Activated CD4-positive, alpha-beta memory T cell treated with anti-CD3 and anti-CD28 coated beads, Interleukin-2, amount 10 ng/mL, durations not matched to agents 7 days and 5 days (primary cell): Measurements from ENCODE around the gene KCTD19. TPM values are rescaled to one million over a fixed set of nuclear protein-coding genes. Genes with fewer than 3 reads are reported as not detected.

Experiments
- CTCF ChIA-PET: fragments of 350-600 bp; sonication (Branson Sonifier 250); formaldehyde crosslinking; loops from one replicate; lab custom pipeline; 2021; ENCODE audit warnings: antibody characterized with exemption, inconsistent platforms; lab: Charles Lee
- POLR2A ChIA-PET: fragments of 350-600 bp; sonication (Branson Sonifier 250); formaldehyde crosslinking; loops from one replicate; lab custom pipeline; 2021; ENCODE audit warnings: antibody characterized with exemption; lab: Charles Lee
- DNase-seq: peaks from one replicate; pipeline ENCODE4 v3.0.0-alpha.2; 2020
- H3K27ac Mint-ChIP-seq: one replicate; pipeline ENCODE4 v1.8.0; 2021; ENCODE audit warnings: mild to moderate bottlenecking, mixed read lengths
- H3K27me3 Mint-ChIP-seq: one replicate; pipeline ENCODE4 v1.8.0; 2021; ENCODE audit warnings: mixed read lengths
- H3K36me3 Mint-ChIP-seq: one replicate; pipeline ENCODE4 v1.8.0; 2021; ENCODE audit warnings: low read depth, mixed read lengths
- H3K4me1 Mint-ChIP-seq: one replicate; pipeline ENCODE4 v1.8.0; 2021; ENCODE audit warnings: mixed read lengths
- H3K4me3 Mint-ChIP-seq: one replicate; pipeline ENCODE4 v1.8.0; 2021; ENCODE audit warnings: mild to moderate bottlenecking, mixed read lengths
- H3K9me3 Mint-ChIP-seq: one replicate; pipeline ENCODE4 v1.8.0; 2021; ENCODE audit warnings: mixed read lengths
- total RNA-seq, 2 experiments: library from RNA; stranded (reverse); gene quantifications; one replicate each; pipeline ENCODE4 v1.2.3, GENCODE V29; 2021

The KCTD19 gene
- total RNA-seq, 2 experiments from 2014 or later, result 0.20 to 0.48 TPM

DNA sequence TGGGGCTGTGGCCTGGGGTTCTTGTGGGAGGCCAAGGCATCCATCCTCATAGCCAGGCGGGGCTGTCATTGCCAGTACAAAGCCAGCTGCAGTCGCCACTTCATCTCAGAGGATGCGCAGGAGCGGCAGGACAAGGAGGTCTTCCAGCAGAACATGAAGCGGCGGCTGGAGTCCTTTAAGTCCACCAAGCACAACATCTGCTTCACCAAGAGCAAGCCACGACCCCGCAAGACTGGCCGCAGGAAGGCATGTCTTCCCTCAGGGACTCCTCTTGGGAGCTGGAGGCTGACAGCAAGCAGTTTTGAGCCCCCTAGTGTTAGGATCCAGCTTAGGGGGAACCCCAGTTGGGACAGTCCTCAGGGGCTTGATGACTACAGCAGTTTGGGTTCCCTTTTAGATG lies 62.3 kb downstream of the KCTD19 start:
- Mint-ChIP-seq H3K27me3 (peaks cover 9% of the 10 kb centered on the region), H3K36me3 (no peaks in the 10 kb centered on the region), H3K4me1 (no peaks in the 10 kb centered on the region), H3K27ac (no peak overlapping the region), H3K4me3 (no peak overlapping the region), H3K9me3 (no peaks in the 10 kb centered on the region)
- POLR2A ChIA-PET, result interaction anchor here (0.7 to 1.8 kb wide), 2 partner anchors 16 to 37 kb away, joined by 3 to 6 read pairs; partner anchors contain the start of genes FHOD1, SLC9A5 and TMEM208
- CTCF ChIA-PET, result interaction anchor here (0.6 to 1.3 kb wide), 4 partner anchors 14 to 306 kb away, joined by 3 read pairs; no protein-coding TSS in a partner anchor
- no peak for DNase-seq

DNA sequence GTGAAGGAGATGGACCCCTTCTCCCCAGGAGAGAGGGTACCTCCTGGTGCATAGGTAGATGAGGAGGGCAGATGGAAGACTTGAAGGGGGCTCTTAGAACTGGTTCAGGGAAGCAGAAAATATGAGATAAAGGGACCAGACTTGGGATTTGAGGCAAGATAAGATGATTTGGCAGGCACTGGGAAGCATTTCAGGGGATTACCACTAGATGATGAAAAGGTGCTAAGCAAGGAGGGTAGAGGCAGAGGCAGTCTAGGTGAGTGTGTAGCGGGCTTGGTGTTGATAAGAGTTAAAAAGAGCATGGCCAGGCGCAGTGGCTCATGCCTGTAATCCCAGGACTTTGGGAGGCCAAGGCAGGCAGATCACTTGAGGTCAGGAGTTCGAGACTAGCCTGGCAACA lies 63.3 kb downstream of the KCTD19 start:
- H3K27me3 Mint-ChIP-seq, result peaks cover 9% of the 10 kb centered on the region
- H3K36me3 Mint-ChIP-seq, result no peaks in the 10 kb centered on the region
- ChIA-PET CTCF (no interaction called here), POLR2A (interaction anchor here (1.8 kb wide), 1 partner anchor 15 kb away, joined by 6 read pairs; the partner anchor contains the start of genes FHOD1 and SLC9A5)
- no peaks in the 10 kb centered on the region for H3K9me3 Mint-ChIP-seq
- no peak overlapping the region for H3K27ac Mint-ChIP-seq
- DNase-seq, result no peak
- H3K4me3 Mint-ChIP-seq, result no peak overlapping the region
- H3K4me1 Mint-ChIP-seq, result no peaks in the 10 kb centered on the region

DNA sequence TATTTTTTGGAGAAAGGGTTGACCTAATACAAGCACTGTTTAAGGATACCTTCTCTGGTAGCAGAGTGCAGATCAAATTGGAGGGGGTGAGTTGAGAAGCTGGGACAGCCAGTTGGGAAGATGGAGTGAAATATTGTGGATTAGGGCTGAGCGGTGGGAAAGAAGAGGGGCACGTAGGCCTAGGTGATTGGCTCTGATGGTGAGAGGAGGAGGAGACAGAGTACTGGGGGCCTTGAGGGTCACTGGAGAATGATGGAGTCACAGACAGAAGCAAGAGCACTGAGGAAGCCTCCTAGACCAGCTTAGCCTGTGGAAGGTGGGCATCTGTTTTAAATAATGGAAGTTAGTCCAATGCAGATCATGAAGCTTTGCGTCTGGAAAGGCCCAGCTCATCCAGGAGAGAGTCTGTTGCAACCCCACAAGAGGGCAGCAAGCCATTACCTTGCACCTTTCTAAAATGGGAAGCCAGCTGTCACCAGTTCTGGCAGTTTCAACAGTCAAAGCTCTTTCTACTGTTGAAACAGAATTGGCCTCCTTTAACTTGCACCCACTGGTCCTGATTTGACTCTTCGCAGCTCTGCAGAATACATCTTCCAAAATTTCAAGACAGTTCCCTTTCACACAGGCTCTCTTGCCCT lies 66.0 kb downstream of the KCTD19 start:
- H3K4me3 Mint-ChIP-seq, result no peak overlapping the region
- no peaks in the 10 kb centered on the region for H3K9me3 Mint-ChIP-seq
- no peak overlapping the region for H3K27ac Mint-ChIP-seq
- peak; percentile 46 for DNase-seq
- ChIA-PET CTCF (interaction anchor here (0.6 to 1.9 kb wide), 23 partner anchors 11 to 313 kb away, joined by 3 to 16 read pairs (median 4); partner anchors contain the start of genes ATP6V0D1 and SLC9A5), POLR2A (interaction anchor here (0.7 to 1.8 kb wide), 3 partner anchors 11 to 51 kb away, joined by 3 to 6 read pairs (median 5); partner anchors contain the start of genes FHOD1 and SLC9A5)
- H3K27me3 Mint-ChIP-seq, result peaks cover 9% of the 10 kb centered on the region
- no peaks in the 10 kb centered on the region for H3K36me3 Mint-ChIP-seq
- no peaks in the 10 kb centered on the region for H3K4me1 Mint-ChIP-seq

DNA sequence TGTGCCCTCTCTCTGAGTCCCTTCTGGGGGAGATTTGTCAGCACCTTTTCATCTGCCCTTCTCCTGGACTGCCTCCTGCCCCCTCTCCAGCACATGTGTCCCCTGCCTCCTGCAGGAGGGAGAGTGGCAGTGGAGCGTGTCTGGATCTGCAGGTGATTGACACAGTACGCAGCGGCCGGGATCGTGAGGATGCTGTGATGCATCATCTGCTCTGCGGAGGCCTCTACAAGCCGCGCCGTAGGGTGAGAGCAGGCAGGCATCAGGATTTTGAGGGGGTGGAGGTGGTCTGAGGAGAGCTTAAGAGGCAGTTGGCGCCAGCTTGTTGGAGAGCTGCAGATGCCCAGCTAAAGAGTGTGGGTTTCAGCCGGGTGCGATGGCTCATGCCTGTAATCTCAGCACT lies 66.8 kb downstream of the KCTD19 start:
- Mint-ChIP-seq H3K4me1 (no peaks in the 10 kb centered on the region), H3K9me3 (no peaks in the 10 kb centered on the region), H3K36me3 (no peaks in the 10 kb centered on the region), H3K27me3 (peaks cover 9% of the 10 kb centered on the region), H3K4me3 (no peak overlapping the region), H3K27ac (no peak overlapping the region)
- ChIA-PET CTCF (interaction anchor here (0.7 to 1.9 kb wide), 10 partner anchors 11 to 242 kb away, joined by 3 to 16 read pairs (median 4); partner anchors contain the start of gene SLC9A5), POLR2A (interaction anchor here (0.6 to 1.8 kb wide), 2 partner anchors 10 to 86 kb away, joined by 4 to 6 read pairs; partner anchors contain the start of gene SLC9A5)
- DNase-seq, result no peak

DNA sequence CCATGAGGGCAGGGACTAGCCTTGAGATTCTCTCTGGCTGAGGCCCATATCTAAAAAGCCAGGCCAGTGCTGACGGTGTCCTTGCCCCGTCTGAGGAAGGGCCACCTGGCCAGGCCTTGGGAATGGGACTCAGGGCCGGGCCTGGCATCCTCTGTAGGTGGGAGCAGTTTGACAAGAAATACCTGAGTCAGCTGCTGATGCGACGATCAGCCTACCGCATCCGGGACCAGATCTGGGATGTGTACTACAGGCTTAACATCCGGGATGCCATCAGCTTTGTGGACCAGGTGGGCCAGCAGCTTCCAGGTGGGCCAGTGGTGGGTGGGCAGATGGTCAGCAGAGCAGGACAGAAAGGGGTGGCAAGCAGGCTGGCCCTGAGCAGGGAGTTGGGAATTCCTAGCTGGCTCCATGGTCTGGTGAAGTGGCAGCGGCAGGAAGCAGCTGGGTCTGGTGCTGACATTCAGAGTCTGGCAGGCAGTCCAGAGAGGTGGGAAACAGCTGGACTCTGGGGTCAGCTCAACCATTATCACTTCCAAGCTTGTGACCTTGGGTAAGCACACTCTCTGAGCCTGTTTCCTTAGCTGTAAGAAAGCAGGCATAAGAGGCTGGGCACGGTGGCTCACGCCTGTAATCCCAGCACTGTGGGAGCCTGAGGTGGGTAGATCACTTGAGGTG lies 68.2 kb downstream of the KCTD19 start:
- Mint-ChIP-seq H3K36me3 (no peaks in the 10 kb centered on the region), H3K4me1 (no peaks in the 10 kb centered on the region), H3K27ac (no peak overlapping the region), H3K9me3 (no peaks in the 10 kb centered on the region), H3K27me3 (peaks cover 9% of the 10 kb centered on the region), H3K4me3 (no peak overlapping the region)
- no peak for DNase-seq
- ChIA-PET POLR2A (interaction anchor here (0.8 to 1.1 kb wide), 2 partner anchors 12 to 22 kb away, joined by 3 read pairs; no protein-coding TSS in a partner anchor), CTCF (interaction anchor here (1.4 kb wide), 1 partner anchor 10 kb away, joined by 5 read pairs; the partner anchor contains the start of gene SLC9A5)

DNA sequence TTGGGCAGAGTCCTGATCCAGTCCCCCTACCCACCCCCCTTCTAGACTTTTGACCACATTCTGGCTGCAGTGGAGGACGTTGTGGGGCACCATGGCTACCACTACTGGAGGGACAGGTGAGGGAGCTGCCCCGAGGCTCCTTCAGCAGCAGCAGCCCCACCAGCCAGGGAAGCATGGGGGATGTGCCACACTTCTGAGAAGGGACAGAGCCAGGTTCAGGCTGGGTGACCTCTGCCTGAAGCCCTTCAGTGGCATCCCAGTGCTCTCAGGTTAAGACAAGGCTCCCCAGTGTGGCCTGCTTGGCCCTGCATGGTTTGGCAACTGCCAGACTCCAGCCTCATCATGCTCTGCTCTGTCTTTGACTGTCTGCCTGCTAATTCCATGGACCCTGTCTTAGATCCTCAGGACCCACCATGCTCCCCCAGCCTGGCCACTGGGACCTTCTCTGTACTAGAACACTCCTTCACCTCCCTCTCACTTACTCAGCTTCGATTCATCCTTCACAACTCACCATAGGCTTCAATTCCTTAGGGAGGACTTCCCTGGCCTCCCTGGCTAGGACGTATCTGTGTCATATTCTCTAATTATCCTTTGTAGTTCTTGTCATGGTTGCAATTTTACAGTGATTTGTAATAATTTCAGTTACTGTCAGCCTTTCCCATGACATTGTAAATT lies 68.9 kb downstream of the KCTD19 start:
- ChIA-PET POLR2A (interaction anchor here (0.8 to 1.1 kb wide), 3 partner anchors 11 to 31 kb away, joined by 3 to 4 read pairs (median 3); partner anchors contain the start of gene TMEM208), CTCF (interaction anchor here (1.4 kb wide), 1 partner anchor 9 kb away, joined by 5 read pairs; the partner anchor contains the start of gene SLC9A5)

DNA sequence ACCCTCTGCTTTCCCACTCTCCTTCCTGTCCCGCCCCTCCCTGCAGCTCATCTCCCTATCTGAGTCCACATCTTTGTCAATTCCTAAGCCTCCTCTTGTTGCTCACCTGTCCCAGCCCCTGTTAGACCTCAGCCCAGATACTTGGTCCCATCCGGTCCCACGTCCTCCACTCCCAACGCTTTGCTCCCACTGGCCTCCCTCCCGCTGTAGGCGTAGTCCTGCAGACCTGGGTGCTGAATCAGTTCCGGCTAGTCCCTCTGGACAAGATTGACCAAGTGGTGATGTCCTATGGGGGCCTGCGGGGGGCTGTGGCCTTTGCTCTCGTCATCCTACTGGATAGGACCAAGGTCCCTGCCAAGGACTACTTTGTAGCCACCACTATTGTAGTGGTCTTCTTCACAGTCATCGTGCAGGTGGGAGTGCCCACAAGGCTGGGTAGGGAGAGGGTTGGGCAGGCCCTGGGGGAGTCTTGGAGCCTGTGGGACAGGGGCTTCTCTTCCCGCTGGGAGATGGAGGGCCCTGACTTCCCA lies 69.8 kb downstream of the KCTD19 start:
- CTCF ChIA-PET, result no interaction called here
- H3K4me1 Mint-ChIP-seq, result no peaks in the 10 kb centered on the region
- H3K4me3 Mint-ChIP-seq, result no peak overlapping the region
- no peaks in the 10 kb centered on the region for H3K36me3 Mint-ChIP-seq
- POLR2A ChIA-PET, result interaction anchor here (1.1 kb wide), 1 partner anchor 30 kb away, joined by 4 read pairs; the partner anchor contains the start of gene TMEM208
- H3K27me3 Mint-ChIP-seq, result no peaks in the 10 kb centered on the region
- H3K27ac Mint-ChIP-seq, result no peak overlapping the region
- no peak for DNase-seq
- no peaks in the 10 kb centered on the region for H3K9me3 Mint-ChIP-seq

More for the DNA sequence above, 68.9 kb downstream of the KCTD19 start:
- H3K36me3 Mint-ChIP-seq, result no peaks in the 10 kb centered on the region
- DNase-seq, result no peak
- H3K27ac Mint-ChIP-seq, result no peak overlapping the region
- H3K27me3 Mint-ChIP-seq, result peaks cover 2% of the 10 kb centered on the region
- H3K4me1 Mint-ChIP-seq, result no peaks in the 10 kb centered on the region
- no peaks in the 10 kb centered on the region for H3K9me3 Mint-ChIP-seq
- no peak overlapping the region for H3K4me3 Mint-ChIP-seq

DNA sequence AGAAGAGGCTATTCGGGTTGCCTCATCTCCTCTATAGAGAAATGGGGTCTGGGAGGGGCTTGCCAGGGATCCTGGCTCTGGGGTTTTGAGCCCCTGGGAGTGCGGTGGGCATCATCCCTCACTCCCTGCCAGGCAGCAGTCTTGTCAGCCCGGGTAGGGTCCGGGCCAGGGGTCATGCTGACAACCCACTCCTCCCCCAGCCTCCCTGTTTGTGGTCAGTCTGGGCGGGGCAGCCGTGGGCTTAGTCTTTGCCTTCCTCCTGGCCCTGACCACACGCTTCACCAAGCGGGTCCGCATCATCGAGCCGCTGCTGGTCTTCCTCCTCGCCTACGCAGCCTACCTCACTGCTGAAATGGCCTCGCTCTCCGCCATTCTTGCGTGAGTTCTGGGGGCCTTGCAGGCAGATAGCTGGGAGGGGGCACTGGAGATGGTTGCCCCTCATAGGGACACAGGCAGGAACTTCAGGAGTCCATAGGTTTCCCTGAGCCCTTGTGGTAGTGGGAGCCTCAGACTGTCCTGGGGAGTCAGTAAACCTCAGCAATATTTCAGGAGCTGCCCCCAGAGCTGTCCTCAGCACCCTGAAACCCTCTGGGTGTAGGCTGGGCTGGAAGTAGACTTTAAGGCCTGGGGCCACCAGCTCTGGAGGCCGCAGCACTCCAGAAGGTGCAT lies 70.9 kb downstream of the KCTD19 start:
- ChIA-PET CTCF (no interaction called here), POLR2A (no interaction called here)
- Mint-ChIP-seq H3K27me3 (no peaks in the 10 kb centered on the region), H3K36me3 (no peaks in the 10 kb centered on the region), H3K27ac (no peak overlapping the region), H3K9me3 (no peaks in the 10 kb centered on the region), H3K4me1 (no peaks in the 10 kb centered on the region), H3K4me3 (no peak overlapping the region)
- DNase-seq, result no peak

DNA sequence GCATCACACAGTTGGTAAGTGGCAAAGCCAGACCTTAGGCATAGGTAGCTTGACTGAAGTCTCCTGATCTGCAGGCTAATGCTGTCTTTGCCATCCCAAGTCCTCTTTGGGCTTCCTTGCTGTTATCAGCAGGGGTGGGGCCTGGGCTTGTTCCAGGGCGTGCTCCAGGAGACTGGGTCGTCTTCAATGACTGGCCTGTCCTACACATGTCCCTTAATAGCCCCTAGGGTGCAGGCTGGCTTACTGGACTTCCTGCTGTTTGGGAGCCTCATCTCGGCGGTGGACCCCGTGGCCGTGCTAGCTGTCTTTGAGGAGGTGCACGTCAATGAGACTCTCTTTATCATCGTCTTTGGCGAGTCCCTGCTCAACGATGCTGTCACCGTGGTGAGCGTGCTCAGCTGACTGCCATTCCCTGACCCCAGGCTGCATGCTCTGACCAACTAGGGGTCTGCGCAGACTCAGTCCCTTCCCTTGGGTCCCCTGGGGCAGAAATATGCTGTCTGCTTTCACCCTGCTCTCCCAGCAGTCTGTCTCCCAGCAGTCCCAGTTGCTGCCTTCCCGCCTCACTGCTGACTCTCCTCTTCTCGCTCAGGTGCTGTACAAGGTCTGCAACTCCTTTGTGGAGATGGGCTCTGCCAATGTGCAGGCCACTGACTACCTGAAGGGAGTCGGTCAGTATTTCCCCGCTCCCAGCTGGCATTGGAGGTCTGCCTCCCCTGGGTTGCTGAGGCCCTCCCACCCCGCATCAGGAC lies 71.6 kb downstream of the KCTD19 start:
- H3K27me3 Mint-ChIP-seq, result peaks cover 4% of the 10 kb centered on the region
- H3K4me1 Mint-ChIP-seq, result peaks cover 2% of the 10 kb centered on the region
- ChIA-PET CTCF (no interaction called here), POLR2A (no interaction called here)
- DNase-seq, result no peak
- H3K9me3 Mint-ChIP-seq, result no peaks in the 10 kb centered on the region
- no peak overlapping the region for H3K4me3 Mint-ChIP-seq
- H3K36me3 Mint-ChIP-seq, result no peaks in the 10 kb centered on the region
- H3K27ac Mint-ChIP-seq, result no peak overlapping the region

DNA sequence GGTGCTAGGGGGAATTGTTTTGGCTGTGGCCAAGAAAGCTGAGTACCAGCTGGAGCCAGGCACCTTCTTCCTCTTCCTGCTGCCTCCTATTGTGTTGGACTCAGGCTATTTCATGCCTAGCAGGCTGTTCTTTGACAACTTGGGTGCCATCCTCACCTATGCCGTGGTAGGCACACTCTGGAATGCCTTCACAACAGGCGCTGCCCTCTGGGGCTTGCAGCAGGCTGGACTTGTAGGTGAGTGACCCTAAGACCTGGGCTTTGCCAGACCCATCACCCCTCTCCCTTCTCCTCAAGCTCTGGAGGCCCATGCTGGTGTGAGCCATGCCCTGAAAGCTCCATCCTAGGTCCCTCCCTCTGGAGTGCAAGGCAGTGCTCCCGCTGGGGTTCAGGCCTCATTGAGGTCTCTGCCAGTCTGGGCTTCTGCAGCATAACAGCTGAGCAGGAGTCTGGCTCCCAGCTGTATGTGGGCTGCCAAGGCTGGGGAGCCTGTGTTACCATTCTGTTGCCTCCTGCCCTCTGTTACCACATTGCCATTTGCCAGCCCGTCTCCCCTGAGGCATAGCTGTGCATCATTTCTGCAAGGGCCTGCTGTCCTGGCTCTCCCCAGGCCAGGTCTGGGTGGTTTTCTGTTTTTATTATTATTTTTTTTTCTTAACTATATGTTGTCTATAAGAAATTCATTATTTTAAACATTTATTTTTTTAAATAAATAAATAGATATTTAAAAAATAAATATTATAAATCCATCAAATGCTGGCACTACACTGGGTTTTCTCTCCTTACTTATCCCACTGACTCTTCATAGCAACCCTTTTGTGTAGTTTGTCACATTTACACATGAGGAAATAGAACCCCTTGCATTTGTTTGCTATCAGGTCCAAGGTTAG lies 73.7 kb downstream of the KCTD19 start:
- H3K36me3 Mint-ChIP-seq, result no peaks in the 10 kb centered on the region
- ChIA-PET POLR2A (no interaction called here), CTCF (no interaction called here)
- H3K27ac Mint-ChIP-seq, result no peak overlapping the region
- no peaks in the 10 kb centered on the region for H3K9me3 Mint-ChIP-seq
- no peak overlapping the region for H3K4me3 Mint-ChIP-seq
- no peak for DNase-seq
- H3K27me3 Mint-ChIP-seq, result peaks cover 13% of the 10 kb centered on the region
- peaks cover 19% of the 10 kb centered on the region for H3K4me1 Mint-ChIP-seq

DNA sequence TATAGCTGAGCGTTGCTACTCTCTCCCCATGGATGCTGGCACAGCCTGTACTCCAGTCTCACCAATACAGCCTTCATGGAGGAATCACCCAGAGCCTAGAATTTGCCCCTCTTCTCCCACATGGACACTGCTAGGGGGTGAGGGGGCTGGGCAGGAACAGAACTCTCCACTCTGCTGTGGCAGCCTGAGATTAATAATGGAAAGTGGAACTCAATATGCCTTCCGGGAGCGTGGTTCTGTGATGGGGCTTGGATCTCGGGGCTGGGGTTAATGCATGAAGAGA lies 76.6 kb downstream of the KCTD19 start:
- Mint-ChIP-seq H3K4me1 (peaks cover 31% of the 10 kb centered on the region), H3K4me3 (peak overlapping the region; percentile 56), H3K27ac (no peak overlapping the region), H3K27me3 (peaks cover 17% of the 10 kb centered on the region), H3K36me3 (peaks cover 3% of the 10 kb centered on the region), H3K9me3 (no peaks in the 10 kb centered on the region)
- no peak for DNase-seq
- CTCF ChIA-PET, result interaction anchor here (1.6 kb wide), 1 partner anchor 24 kb away, joined by 5 read pairs; the partner anchor contains the start of gene TMEM208
- POLR2A ChIA-PET, result interaction anchor here (1.6 kb wide), 1 partner anchor 10 kb away, joined by 6 read pairs; no protein-coding TSS in a partner anchor
